CD4-positive, alpha-beta T cell (primary cell): Measurements from ENCODE around the gene TM9SF3. TPM values are rescaled to one million over a fixed set of nuclear protein-coding genes. Genes with fewer than 3 reads are reported as not detected.

ENCODE experiments used
- ATAC-seq: fragments of 200-7000 bp; cut with Tn5 transposase; one replicate; pipeline ENCODE4 v1.10.0; 2022; ENCODE audit warnings: mild to moderate bottlenecking; ENCODE audit not compliant: poor library complexity
- CTCF ChIA-PET: fragments of 350-600 bp; sonication (Branson Sonifier 250); formaldehyde crosslinking; loops from one replicate; lab custom pipeline; 2021; ENCODE audit warnings: antibody characterized with exemption, inconsistent platforms; lab: Charles Lee
- POLR2A ChIA-PET: fragments of 350-600 bp; sonication (Branson Sonifier 250); formaldehyde crosslinking; loops from one replicate; lab custom pipeline; 2021; ENCODE audit warnings: antibody characterized with exemption, inconsistent platforms; lab: Charles Lee
- DNase-seq, 14 experiments: peaks; one replicate each; pipeline ENCODE4 v3.0.0-alpha.2; 2013 to 2020; ENCODE audit warnings: mixed read lengths in 2 of 14
- H3K27ac ChIP-seq, 2 donors: one replicate each; pipeline versions ENCODE4 v1.5.1 to v1.7.0; 2013; ENCODE audit warnings: low read length in 2 of 2, low read depth in 1 of 2, mild to moderate bottlenecking in 1 of 2
- H3K27me3 ChIP-seq, 2 experiments: 1 replicate in 1 of 2; 2 replicates in 1 of 2; pipeline versions ENCODE4 v1.6.1 to v1.7.0; 2013; ENCODE audit warnings: low read length in 2 of 2, control low read depth in 1 of 2, mild to moderate bottlenecking in 1 of 2, moderate library complexity in 1 of 2; ENCODE audit not compliant: insufficient read depth in 2 of 2, control insufficient read depth in 1 of 2
- H3K36me3 ChIP-seq: one replicate; pipeline ENCODE4 v1.6.1; 2013; ENCODE audit warnings: low read length, control low read depth; ENCODE audit not compliant: insufficient read depth
- H3K4me1 ChIP-seq: one replicate; pipeline ENCODE4 v1.6.1; 2013; ENCODE audit warnings: low read length, control low read depth; ENCODE audit not compliant: insufficient read depth
- H3K4me3 ChIP-seq: one replicate; pipeline ENCODE4 v1.5.1; 2013; ENCODE audit warnings: mild to moderate bottlenecking, low read length, moderate library complexity
- H3K9me3 ChIP-seq, 2 experiments: 1 replicate in 1 of 2; 2 replicates in 1 of 2; pipeline versions ENCODE4 v1.6.1 to v1.7.0; 2013; ENCODE audit warnings: low read length in 2 of 2, mild to moderate bottlenecking in 2 of 2, control low read depth in 1 of 2, moderate library complexity in 1 of 2; ENCODE audit not compliant: control insufficient read depth in 1 of 2, insufficient read depth in 1 of 2
- H3K27ac Mint-ChIP-seq: one replicate; pipeline ENCODE4 v1.8.0; 2020; ENCODE audit warnings: mixed read lengths
- H3K27me3 Mint-ChIP-seq: one replicate; pipeline ENCODE4 v1.8.0; 2021; ENCODE audit warnings: mixed read lengths
- H3K36me3 Mint-ChIP-seq: one replicate; pipeline ENCODE4 v1.8.0; 2021; ENCODE audit warnings: low read depth, mixed read lengths
- H3K4me1 Mint-ChIP-seq: one replicate; pipeline ENCODE4 v1.8.0; 2021; ENCODE audit warnings: low read depth, mixed read lengths
- H3K4me3 Mint-ChIP-seq: one replicate; pipeline ENCODE4 v1.8.0; 2020; ENCODE audit warnings: mild to moderate bottlenecking, mixed read lengths
- H3K9me3 Mint-ChIP-seq: one replicate; pipeline ENCODE4 v1.8.0; 2020; ENCODE audit warnings: mixed read lengths
- intact Hi-C, 2 experiments: fragments of 100-400 bp; cut with DNase I in 1 of 2; cut with micrococcal nuclease in 1 of 2; formaldehyde crosslinking; loops; one replicate each; pipeline versions ENCODE4 v1.15.1 to v1.9.0; 2023 to 2025; cut with DNase I, micrococcal nuclease
- total RNA-seq, 174 experiments: library from RNA in 2 of 174; stranded (reverse) in 2 of 174; gene quantifications; one replicate each; pipeline ENCODE4 v1.2.3 and lab custom pipeline; 2021 to 2026
- TF ChIP-seq, protein P1 (sequence below): fragments of 200-600 bp; IDR thresholded peaks from one replicate; pipeline ENCODE4 v1.8.0; 2022; ENCODE audit warnings: antibody characterized with exemption, mild to moderate bottlenecking

TM9SF3 gene
- total RNA-seq, 2 experiments from 2014 or later: 92.4 to 92.7 TPM

DNA sequence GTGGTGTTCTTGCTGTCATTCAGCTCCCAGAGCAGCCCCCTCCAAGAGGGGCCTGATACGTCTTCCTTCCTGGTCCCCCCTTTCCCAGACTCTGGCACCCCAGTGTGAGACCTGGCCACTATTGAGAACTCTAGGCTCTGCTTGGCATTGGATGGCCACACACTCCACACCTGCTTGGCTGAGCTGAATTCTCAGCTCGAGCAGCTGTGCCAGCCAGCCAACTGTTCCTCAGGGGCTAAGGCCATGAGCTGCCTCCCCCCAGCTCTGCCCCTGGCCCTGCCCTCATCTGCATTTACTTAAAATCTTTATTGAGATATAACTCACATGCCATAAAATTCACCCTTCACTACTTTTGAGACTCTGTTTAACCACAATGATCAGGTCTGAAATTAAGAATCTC, 79.8 kb downstream of the TM9SF3 start:
- TF ChIP-seq, protein P1, sequence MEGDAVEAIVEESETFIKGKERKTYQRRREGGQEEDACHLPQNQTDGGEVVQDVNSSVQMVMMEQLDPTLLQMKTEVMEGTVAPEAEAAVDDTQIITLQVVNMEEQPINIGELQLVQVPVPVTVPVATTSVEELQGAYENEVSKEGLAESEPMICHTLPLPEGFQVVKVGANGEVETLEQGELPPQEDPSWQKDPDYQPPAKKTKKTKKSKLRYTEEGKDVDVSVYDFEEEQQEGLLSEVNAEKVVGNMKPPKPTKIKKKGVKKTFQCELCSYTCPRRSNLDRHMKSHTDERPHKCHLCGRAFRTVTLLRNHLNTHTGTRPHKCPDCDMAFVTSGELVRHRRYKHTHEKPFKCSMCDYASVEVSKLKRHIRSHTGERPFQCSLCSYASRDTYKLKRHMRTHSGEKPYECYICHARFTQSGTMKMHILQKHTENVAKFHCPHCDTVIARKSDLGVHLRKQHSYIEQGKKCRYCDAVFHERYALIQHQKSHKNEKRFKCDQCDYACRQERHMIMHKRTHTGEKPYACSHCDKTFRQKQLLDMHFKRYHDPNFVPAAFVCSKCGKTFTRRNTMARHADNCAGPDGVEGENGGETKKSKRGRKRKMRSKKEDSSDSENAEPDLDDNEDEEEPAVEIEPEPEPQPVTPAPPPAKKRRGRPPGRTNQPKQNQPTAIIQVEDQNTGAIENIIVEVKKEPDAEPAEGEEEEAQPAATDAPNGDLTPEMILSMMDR: no peak
- POLR2A ChIA-PET: no interaction called here
- Histone ChIP-seq H3K4me1 (no peaks in the 10 kb centered on the region), H3K9me3 (no peaks in the 10 kb centered on the region), H3K4me3 (no peak overlapping the region), H3K36me3 (no peaks in the 10 kb centered on the region), H3K27me3 (peaks cover 8 to 13% of the 10 kb centered on the region in 2 experiments), H3K27ac (no peak overlapping the region)
- Mint-ChIP-seq H3K27me3 (peaks cover 22% of the 10 kb centered on the region), H3K36me3 (no peaks in the 10 kb centered on the region), H3K9me3 (no peaks in the 10 kb centered on the region), H3K27ac (no peak overlapping the region), H3K4me3 (no peak overlapping the region), H3K4me1 (no peaks in the 10 kb centered on the region)
- intact Hi-C loops: no loop called here
- DNase-seq: no peak
- no peak for ATAC-seq
- CTCF ChIA-PET: no interaction called here

DNA sequence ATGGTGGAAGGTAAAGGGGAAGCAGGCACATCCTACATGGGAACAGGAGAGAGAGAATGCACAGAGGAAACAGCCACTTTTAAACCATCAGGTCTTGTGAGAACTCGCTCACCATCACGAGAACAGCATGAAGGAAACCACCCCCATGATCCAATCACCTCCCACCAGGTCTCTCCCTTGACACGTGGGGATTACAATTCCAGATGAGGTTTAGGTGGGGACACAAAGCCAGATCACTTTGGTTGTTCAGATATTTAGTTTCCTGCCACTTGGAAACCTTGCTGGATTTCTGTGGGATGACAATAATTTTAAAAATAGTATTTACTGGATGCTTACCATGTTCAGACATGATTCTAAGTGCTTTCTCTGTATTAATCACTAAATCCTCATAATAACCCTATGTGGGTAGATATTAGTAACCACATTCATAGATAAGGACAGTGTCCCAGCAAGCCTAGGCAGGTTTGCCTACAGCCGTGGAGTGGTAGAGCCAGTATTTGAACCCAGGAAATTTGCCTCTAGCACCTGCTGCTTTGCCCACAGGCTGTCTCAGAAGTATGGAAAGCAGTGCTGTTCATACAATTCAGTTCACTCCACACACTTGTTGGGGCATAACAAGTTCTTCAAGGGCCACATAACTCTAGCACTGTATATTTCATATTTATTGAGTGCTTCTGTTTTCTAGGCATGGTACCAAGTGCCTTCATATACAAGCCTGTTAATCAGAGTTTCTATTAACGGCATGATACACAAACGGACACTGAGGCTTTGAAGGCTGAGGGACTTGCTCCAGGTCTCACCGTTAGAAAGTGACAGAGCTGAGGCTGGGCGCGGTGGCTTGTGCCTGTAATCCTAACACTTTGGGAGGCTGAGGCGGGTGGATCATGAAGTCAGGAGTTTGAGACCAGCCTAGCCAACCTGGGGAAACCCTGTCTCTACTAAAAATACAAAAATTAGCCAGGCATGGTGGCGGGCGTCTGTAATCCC, 81.4 kb downstream of the TM9SF3 start:
- no peaks in the 10 kb centered on the region for H3K9me3 Mint-ChIP-seq
- Histone ChIP-seq H3K36me3 (no peaks in the 10 kb centered on the region), H3K4me3 (no peak overlapping the region), H3K27ac (no peak overlapping the region), H3K9me3 (no peaks in the 10 kb centered on the region), H3K27me3 (peaks cover 0 to 2% of the 10 kb centered on the region in 2 experiments), H3K4me1 (no peaks in the 10 kb centered on the region)
- POLR2A ChIA-PET: no interaction called here
- H3K27me3 Mint-ChIP-seq: peaks cover 20% of the 10 kb centered on the region
- intact Hi-C loops: no loop called here
- DNase-seq: no peak
- H3K36me3 Mint-ChIP-seq: no peaks in the 10 kb centered on the region
- TF ChIP-seq, protein P1: no peak
- no peaks in the 10 kb centered on the region for H3K4me1 Mint-ChIP-seq
- no peak overlapping the region for H3K4me3 Mint-ChIP-seq
- no peak overlapping the region for H3K27ac Mint-ChIP-seq
- CTCF ChIA-PET: no interaction called here
- ATAC-seq: no peak

DNA sequence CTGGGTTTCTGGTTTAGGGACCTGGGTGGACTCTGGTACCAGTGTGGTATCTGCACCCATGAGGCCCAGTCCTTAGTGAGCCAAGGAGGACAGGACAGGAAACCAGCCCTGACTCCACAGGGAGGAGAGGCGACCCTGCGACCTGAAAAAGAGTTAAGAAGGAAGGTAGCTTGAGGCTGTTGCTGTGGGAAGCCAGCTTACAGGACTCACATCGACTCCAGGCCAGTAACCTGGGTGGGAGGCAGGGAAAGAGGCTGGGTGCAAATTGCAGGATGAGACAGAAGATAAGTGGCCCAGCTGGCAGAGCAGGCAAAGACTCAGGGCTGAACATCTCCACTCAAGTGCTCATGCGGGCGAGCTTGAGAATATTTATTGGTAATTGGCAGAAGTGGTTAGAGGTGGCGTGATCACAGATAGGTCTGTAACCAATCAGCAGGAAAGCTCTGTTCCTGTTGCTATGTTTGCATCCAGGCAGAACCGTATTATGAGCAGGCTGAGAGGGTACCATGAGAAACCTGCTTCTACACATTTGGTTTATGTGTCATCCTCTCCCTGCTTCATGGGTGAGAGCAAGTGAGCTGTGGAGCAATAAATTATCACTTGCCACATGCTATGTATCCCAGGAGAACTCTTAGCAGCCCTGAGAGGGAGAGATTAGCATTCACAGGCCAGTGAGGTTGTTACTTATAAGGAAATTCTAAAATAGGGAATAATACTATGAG, 84.1 kb downstream of the TM9SF3 start:
- no peak for DNase-seq
- Mint-ChIP-seq H3K27ac (no peak overlapping the region), H3K4me3 (no peak overlapping the region), H3K4me1 (no peaks in the 10 kb centered on the region), H3K9me3 (no peaks in the 10 kb centered on the region), H3K36me3 (no peaks in the 10 kb centered on the region), H3K27me3 (peaks cover 13% of the 10 kb centered on the region)
- H3K27ac ChIP-seq: no peak overlapping the region
- ChIA-PET POLR2A (no interaction called here), CTCF (no interaction called here)
- no peak for ATAC-seq
- H3K27me3 ChIP-seq: no peaks in the 10 kb centered on the region
- intact Hi-C loops: no loop called here
- H3K9me3 ChIP-seq: no peaks in the 10 kb centered on the region
- TF ChIP-seq, protein P1: no peak
- H3K4me3 ChIP-seq: no peak overlapping the region
- H3K4me1 ChIP-seq: no peaks in the 10 kb centered on the region
- H3K36me3 ChIP-seq: no peaks in the 10 kb centered on the region
